SW480 (cell line): ENCODE results near the gene BMPR2.
"Not testable (repeated sequence)": the region's sequence is repeated elsewhere in the genome, so short reads cannot be mapped to it uniquely, and the experiment has no call there.

ENCODE experiments used
- DNase-seq: peaks from one replicate; pipeline ENCODE4 v3.0.0-alpha.2; 2016; ENCODE audit warnings: low spot score

Gene BMPR2

DNA sequence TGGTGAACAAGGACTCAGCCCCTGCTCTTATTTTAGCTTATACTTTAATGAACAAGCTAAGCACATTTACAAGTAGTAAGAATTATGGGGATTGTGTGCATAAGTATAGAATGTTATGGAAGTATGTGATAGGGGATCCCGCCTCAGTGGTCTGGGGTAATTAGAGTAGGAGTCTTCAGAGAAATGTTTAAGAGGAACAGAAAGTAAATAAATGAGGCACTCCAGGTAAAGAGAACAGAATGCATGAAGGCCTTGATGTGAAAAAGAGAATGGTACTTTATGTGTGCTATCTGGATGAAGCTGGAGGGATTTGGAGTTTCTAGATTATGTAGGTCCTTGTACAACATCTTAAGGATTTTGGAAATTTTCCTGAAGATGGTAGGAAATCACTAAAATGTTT lies 76.6 kb downstream of the BMPR2 start:
- DNase-seq: no peak

DNA sequence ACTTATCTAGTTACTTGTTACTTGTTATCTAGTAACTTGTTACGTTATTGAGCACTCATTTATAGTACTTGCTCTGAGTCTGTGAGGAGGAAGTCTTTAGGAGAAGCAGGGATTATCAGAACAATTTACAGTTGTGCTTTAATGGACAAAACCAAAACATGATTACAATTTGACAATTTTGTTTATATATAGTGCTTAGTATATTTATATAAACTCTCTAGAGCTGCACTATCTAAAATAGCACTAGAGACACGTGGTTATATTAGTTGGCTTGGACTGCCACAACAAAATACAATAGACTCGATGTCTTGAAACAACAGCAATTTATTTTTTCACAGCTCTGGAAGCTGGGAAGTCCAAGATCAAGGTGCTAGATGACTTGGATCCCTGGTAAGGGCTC lies 78.4 kb downstream of the BMPR2 start:
- DNase-seq: no peak

DNA sequence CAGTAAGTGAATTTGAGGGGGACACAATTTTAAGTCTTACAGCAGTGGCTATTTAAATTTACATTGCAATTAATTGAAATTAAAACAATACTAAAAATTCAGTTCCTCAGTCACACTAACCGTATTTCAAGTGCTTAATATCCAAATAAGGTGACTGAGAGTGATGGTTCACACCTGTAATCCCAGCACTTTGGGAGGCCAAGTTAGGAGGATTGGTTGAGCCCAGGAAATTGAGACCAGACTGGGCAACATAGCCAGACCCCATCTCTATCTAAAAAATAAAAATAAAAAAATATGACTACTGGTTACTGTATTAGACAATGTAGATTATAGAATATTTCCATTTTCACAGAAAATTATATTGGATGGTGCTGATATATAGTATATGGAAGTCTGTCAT lies 79.0 kb downstream of the BMPR2 start:
- DNase-seq: no peak

DNA sequence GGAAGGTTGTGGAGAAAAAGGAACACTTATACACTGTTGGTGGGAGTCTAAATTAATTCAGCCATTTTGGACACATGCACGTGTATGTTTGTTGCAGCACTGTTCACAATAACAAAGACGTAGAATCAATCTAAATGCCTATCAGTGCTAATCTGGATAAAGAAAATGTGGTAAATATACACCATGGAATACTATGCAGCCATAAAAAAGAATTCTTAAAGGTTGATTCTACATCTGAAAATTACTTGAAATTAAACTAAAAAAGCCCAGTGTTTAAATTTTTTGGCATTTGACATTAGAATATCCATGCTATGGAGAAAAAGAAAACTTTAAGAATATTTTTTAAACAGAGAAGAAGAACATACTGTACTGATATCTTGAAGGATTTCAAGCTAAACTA lies 84.0 kb downstream of the BMPR2 start:
- DNase-seq: no peak

DNA sequence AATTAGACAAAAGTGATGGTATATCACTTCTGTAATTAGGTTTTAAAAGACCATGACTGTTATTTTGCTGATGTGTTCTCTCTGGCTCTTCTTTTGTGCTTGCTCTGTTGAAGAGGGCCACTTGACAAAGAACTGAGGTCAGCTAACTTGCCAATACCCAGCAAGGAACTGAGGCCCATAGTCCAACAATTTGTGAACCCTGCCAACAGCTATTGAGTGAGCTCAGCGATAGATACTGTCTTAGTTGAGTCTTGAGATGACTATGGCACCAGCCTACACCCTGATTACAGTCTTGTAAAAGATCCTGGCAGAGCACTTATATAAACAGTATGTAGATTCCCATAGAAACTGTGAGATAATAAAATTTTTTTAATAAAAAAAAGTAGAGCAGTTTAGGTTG lies 103.0 kb downstream of the BMPR2 start:
- no peak for DNase-seq

DNA sequence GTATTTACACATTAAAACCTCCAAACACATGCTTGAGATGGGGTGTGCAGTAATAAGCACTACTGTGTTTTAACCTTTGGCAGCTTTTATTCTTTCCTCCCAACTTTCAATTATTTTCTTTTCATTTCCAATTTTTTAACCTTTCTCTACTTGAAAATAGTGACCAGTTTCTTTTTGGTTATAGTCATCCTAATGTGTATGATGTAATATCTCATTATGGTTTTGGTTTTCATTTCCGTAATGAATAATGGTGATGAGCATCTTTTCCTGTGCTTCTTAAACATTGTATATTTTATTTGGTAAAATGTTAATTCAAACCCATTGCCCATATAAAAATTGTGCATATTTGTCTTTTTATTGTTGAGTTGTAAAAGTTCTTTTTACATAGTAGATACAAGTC lies 103.5 kb downstream of the BMPR2 start:
- no peak for DNase-seq

DNA sequence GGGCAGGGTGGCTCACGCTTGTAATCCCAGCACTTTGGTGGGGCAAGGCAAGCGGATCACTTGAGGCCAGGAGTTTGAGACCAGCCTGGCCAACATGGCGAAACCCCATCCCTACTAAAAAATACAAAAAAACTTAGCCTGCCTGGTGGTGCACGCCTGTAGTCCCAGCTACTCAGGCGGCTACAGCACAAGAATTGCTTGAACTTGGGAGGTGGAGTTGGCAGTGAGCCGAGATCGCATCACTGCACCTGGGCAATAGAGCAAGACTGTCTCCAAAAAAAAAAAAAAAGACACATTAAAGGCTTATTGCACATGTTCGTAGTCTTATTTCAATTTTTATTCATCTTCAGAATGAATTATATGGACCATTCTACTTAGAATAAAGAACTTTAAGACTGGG lies 110.2 kb downstream of the BMPR2 start:
- DNase-seq: no peak

DNA sequence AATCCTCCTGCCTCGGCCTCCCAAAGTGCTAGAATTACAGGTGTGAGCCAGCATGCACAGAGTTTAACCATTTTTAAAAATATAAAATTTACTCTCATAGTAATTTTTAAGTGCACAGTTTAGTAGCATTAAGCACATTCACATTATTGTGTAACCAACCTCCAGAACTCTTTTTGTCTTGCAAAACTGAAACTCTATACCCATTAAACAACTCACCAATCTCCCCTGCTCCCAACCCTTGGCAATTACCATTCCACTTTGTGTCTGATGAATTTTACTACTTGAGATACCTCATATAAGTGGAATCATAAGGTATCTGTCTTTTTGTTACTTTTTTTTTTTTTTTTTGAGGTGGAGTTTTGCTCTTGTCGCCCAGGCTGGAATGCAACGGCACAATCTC lies 112.5 kb downstream of the BMPR2 start:
- DNase-seq: no peak

DNA sequence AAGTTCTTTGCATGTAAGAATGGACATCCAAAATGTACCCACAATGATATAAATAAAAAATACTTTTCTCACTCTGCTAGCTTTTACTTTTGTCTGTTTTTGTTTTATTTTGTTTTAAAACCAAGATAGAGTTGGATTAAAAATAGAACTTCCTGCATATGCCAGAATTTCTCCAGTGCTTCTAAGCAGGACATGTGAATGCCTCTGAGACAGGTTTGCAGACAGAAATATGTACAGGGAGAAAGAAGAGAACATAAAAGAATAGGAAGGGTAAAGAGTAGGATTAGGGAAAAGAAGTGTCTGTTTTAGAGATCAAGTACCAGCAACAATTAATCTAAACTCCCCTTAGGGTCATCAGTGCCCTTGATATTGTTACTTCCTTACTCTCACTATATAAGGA lies 114.4 kb downstream of the BMPR2 start:
- DNase-seq: no peak

DNA sequence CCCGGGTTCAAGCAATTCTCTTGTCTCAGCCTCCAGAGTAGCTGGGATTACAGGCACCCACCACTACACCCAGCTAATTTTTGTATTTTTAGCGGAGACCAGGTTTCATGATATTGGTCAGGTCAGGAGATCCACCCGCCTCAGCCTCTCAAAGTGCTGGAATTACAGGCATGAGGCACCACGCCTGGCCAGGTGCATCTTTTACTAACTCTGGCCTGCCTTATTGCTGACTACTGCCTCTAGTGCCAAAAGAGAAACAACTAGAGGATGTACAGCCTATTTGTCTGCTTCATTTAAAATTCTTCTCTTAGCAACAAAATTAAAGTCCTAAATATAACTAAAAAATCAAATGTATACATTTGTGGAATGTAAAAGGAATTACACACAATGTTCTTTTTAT lies 115.4 kb downstream of the BMPR2 start:
- peak; percentile 9 for DNase-seq

DNA sequence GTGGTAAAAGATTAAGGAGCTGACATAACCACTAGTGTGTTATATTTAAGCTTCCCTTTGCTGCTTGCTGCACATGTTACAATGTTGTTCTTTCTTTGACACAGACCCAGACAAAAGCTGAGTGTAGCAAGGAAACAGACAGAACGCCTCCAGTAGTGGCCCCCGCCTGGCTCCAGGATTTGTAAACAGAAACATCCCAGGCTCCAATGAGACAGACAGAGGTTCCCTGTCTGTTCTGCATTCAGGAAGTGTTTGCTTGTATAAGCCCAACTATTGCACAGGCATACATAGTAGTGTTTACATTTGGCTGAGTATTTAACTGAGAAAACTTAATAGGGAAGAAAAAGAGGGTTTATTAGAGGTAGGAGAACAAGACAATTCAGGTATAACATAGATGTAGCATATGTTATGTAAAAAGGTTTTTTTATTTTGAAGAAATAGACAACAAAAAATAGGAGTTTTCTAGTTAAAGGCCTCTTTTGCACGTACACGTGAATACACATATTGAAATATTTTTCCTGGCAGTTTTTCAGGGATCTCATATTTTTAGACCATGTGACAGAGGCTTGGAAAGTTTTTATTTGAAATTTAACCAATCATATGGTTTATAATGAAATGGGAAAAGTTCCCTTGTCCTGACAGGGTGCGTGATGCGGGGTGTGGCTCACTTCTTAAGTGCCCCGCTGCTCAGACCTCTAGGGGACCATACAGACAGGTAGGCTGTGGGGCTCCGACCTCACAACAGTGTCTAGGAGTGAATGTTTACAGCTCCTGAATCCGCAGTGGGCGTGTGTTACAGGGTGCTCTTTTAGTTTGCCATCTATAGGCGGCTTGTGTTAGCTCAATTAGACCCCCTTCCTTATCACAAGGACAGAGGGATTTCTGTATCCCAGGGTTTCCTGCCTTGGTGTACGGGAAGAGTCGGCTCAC lies 118.4 kb downstream of the BMPR2 start:
- DNase-seq: no peak

DNA sequence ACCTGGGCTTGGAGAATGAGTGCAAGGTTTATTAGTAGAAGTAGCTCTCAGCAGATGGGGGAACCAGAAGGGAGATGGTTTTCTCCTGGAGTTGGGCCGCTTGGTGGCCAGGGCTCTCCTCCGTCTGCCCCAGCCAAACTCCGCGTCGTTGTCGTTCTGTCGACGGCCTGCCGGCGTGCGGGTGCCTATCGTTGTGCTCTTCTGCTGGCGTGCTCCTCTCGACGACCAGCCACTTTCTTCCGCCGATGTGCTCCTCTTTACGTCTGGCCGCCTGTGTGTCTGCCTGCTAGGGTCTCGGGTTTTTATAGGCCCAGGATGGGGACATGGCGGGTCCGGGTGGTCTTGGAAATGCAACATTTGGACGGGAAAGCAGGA lies 119.1 kb downstream of the BMPR2 start:
- DNase-seq: no peak

DNA sequence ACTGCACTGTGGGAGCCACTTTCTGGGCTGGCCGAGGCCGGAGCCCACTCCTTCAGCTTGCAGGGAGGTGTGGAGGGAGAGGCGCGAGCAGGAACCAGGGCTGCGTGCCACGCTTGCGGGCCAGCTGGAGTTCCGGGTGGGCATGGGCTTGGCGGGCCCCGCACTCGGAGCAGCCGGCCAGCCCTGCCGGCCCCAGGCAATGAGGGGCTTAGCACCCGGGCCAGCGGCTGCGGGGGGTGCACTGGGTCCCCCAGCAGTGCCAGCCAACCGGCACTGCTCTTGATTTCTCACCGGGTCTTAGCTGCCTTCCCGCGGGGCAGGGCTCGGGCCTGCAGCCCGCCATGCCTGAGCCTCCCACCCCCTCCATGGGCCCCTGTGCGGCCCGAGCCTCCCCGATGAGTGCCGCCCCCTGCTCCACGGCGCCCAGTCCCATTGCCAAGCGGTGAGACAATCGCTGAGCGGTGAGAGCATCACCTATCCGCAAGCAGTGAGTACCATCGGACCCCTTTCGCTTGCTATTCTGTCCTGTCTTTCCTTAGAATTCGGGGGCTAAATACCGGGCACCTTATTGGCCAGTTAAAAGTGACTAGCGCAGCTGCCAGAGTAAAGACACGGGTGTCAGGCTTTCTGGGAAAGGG lies 120.8 kb downstream of the BMPR2 start:
- not testable (repeated sequence) for DNase-seq

DNA sequence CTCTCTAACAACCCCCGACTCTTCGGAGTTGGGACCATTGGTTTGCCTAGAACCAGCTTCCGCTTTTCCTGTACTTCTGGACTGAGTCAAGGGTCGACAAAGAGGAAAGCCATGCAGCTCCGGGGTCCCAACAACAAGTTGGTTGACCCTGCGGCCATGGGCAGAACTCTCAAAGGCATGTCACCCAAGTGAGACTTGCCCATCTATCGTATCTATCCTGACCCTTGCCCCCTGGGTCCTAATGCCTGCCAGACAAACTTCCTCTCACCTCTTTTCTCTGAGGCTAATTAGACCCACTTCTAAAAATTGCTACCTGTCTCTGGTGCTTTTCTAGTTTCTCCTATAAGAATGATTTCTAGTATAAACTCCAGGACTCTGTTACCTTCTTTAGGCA lies 121.3 kb downstream of the BMPR2 start:
- not testable (repeated sequence) for DNase-seq

DNA sequence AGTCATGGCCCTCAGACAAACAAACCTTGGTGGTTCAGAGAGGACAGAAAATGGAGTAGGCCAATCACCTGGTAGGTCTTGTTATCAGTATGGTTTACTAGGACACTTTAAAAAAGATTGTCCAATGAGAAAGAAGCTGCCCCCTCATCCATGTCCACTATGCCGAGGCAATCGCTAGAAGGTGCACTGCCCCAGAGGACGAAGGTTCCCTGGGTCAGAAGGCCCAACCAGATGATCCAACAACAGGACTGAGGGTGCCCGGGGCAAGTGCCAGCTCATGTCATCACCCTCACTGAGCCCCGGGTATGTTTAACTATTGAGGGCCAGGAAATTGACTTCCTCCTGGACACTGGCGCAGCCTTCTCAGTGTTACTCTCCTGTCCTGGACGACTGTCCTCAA lies 123.7 kb downstream of the BMPR2 start:
- DNase-seq: not testable (repeated sequence)

DNA sequence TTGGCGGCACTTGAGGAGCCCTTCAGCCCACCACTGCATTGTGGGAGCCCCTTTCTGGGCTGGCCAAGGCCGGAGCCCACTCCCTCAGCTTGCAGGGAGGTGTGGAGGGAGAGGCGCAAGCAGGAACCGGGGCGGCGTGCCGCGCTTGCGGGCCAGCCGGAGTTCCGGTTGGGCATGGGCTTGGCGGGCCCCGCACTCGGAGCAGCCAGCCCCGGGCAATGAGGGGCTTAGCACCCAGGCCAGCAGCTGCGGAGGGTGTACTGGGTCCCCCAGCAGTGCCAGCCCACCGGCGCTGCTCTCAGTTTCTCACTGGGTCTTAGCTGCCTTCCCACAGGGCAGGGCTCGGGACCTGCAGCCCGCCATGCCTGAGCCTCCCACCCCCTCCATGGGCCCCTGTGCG lies 127.1 kb downstream of the BMPR2 start:
- not testable (repeated sequence) for DNase-seq

DNA sequence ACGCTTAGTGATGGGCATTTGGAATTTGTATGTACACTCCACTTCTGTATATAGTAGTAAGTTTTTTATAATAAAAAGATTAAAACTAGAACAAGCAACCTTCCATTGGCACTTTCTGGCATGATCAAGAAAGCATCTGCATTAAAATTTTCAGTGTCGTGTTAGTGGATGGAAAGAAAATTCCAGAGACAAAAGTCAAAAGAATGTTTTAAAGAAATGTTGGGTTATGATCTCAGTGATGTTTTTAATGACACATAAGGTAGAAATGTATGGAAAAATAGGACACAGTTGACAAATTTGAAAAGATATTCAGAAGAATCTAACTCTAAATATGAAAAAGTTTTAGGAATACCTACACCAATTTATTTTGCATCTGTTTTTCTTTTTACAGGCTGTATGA lies 132.6 kb downstream of the BMPR2 start:
- no peak for DNase-seq

DNA sequence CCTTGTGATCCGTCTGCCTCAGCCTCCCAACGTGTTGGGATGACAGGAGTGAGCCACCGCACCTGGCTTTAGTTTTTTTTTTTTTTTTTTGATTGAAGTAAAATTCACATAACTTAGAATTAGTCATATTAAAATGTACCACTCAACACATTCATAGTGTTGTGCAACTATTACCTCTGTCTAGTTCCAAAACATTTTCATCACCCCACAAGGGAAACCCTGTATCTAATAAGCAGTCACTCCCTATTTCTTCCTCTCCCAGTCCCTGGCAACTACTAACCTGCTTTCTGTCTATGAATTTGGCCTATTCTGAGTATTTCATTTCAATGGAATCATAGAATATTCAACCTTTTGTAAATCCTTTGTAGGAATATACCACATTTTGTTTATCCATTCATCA lies 134.8 kb downstream of the BMPR2 start:
- no peak for DNase-seq

DNA sequence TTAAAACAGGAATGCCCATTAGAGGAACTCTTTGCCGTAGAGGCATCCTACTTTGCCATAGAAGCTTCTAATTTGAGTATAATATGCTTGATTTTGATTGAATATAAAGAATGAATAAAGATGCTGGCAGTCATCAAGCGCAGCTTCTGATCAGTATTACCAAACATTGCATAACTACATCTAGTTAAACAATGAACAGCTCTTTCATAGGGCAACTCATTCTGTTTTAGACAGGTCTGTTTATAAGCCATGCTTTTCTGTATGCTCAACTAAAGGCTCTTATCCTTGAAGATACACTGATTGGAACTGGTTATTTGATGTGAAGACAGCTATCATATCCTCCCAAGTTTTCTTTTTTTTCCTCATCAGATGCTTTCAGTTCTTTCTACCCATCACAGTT lies 136.0 kb downstream of the BMPR2 start:
- no peak for DNase-seq

DNA sequence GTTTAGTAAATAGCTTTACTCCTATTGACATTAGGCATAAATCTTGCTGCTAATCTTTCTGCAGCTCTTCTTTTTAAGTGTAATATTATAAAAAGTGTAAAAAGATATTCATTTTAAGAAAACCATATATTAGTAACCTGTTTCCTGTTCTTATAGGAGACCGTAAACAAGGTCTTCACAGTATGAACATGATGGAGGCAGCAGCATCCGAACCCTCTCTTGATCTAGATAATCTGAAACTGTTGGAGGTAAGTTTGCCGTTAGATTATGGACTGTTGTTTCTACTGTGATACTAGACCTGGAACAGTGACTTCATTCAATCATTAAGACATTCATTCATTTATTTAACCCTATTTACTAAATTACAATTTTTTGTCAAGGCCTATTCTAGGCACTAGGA lies 138.6 kb downstream of the BMPR2 start:
- no peak for DNase-seq

DNA sequence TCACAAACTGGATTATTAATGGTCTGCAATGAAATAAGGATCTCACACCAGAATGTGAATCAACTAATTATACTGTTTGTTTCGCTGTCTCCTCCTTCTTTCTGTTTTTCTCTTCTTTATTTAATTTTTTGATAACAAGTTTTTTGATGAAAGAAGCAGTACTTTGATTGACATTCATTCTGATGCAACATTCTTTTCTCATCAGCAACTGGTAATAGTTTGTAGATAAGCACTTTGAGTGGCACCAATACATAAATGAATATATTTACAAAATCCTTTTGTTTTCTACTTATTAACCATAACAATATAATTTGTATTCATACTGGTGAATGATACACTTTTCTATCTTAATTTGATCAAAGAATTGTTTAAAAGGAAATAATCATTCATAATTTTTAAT lies 143.3 kb downstream of the BMPR2 start:
- DNase-seq: no peak

DNA sequence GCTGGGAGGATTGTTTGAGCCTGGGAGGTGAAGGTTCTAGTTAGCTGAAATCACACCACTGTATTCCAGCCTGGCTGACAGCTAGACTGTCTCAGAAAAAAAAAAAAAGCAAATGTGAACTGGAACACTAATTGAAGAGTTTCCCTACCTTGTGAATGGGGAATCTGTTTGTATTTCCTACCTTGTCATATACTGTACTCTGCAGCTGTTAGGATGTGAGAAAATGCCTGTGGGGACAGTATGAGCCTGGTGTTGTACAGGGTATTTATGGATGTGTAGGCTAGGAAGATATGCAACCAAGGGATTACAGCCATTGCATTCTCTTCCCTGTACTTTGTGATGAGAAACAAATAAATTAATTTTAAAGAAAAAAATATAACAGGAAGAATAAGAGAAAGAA lies 145.3 kb downstream of the BMPR2 start:
- no peak for DNase-seq

DNA sequence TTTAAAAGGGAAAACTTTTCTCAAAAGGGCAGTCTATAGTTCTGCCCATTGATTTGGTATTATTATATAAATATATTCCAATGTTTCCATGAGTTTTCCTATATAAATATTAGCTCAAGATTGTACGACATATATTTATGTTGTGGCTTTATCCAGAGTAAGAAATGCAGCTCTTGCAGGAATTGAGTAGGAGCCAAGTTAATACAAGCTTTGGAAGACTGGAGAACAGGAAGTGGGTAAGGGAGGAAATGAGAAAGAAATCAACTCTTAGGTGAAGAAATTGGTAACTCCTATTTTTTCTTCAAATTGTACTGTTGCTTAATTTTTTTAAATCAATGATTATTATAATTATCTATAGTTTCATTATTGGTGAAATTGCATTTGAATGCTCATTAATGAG lies 153.3 kb downstream of the BMPR2 start:
- no peak for DNase-seq

DNA sequence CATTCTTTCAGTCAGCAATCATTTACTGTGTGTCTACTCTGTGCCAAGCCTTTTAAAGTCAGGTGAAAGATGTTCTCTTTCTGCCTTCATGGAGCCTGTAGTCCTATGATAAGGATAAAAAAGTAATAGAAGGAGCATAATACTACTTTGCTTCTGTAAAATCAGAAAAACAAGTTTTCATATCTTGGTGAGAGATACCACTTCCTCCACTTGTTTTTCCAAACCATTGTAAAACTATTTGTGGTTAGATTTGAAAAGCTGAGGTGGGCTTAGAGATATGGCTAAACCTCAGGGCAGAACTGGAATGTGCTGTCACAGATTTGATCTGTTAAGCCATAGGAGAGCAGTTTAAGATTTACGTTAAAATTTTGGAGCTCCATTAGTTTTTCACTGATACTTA lies 153.9 kb downstream of the BMPR2 start:
- DNase-seq: no peak
